Measurements from ENCODE around the gene GRAP2. TPM values are rescaled to one million over a fixed set of nuclear protein-coding genes. Genes with fewer than 3 reads are reported as not detected.

GRAP2 gene
- total RNA-seq, 1 donor from 2014 or later: 7.5 TPM

GRCh38 chr22:40022536-40023240 lies 121.8 kb downstream of the GRAP2 start:
- intact Hi-C loops (cut with DNase I): loop anchor here (5.0 to 10.0 kb wide), 2 partner anchors 398 to 485 kb away; no protein-coding TSS in a partner anchor
- ATAC-seq (peak; percentile 6), DNase-seq (ENCODE audit: low spot score) (no peak)

Other genes starting within 250 kb of the GRAP2 start
- gene ENTHD1, start 7.3 kb upstream of the GRAP2 start, total RNA-seq: 4.9 TPM
- 0.45 TPM for gene TMA7B, start 59.3 kb downstream of the GRAP2 start, total RNA-seq
- 11.4 TPM for gene FAM83F, start 93.9 kb downstream of the GRAP2 start, total RNA-seq